ENCODE results near the gene DNASE2. TPM values are rescaled to one million over a fixed set of nuclear protein-coding genes. Genes with fewer than 3 reads are reported as not detected.

The DNASE2 gene
- total and polyA plus RNA-seq, 2 of the 8 experiments (the other 6 are each of a cell fraction or from before 2014, with no cell fraction given): 33.2 to 48.2 TPM

- TF ChIP-seq ATF2 (IDR thresholded peaks at IDR 0.05; ENCODE audit: low read length) (no peak), CTBP2 (IDR thresholded peaks at IDR 0.05; ENCODE audit: borderline replicate concordance, insufficient read depth, insufficient read length, low read length) (no peak)
Measured at GRCh38 chr19:12858041-12858928, 23.0 kb downstream of the DNASE2 start (continued).

All from H1 (cell line).